IPS DF 6.9 (cell line): Measurements from ENCODE around the gene MMS19.

ENCODE experiments used
- DNase-seq: peaks from one replicate; pipeline ENCODE4 v3.0.0-alpha.2; 2013; ENCODE audit warnings: low read depth, low spot score
- H3K27ac ChIP-seq: one replicate; pipeline ENCODE4 v1.5.1; 2013; ENCODE audit warnings: low read length, control low read depth
- H3K27me3 ChIP-seq: 2 replicates; pipeline ENCODE4 v1.6.1; 2013; ENCODE audit warnings: mild to moderate bottlenecking, low read length; ENCODE audit not compliant: control insufficient read depth, insufficient read depth
- H3K36me3 ChIP-seq: 2 replicates; pipeline ENCODE4 v1.6.1; 2013; ENCODE audit warnings: low read length; ENCODE audit not compliant: control insufficient read depth, insufficient read depth
- H3K4me1 ChIP-seq: 2 replicates; pipeline ENCODE4 v1.6.1; 2013; ENCODE audit warnings: low read length; ENCODE audit not compliant: control insufficient read depth, insufficient read depth
- H3K4me3 ChIP-seq: 2 replicates; pipeline ENCODE4 v1.5.1; 2013; ENCODE audit warnings: mild to moderate bottlenecking, low read length
- H3K9me3 ChIP-seq: 2 replicates; pipeline ENCODE4 v1.6.1; 2013; ENCODE audit warnings: low read length, inconsistent platforms; ENCODE audit not compliant: control insufficient read depth, insufficient read depth
- WGBS: extraction: QIAGEN DNeasy Blood & Tissue Kit; methylation state at CpG from one replicate; pipeline ENCODE4 v1.1.7; 2013; ENCODE audit warnings: mixed read lengths, missing lambda C conversion rate; ENCODE audit not compliant: insufficient read length, insufficient coverage; 5-methylcytosine and 5-hydroxymethylcytosine counted together

The MMS19 gene

GRCh38 chr10:97451605-97452004 lies 46.6 kb downstream of the MMS19 start:
- no peaks in the 10 kb centered on the region for H3K27me3 ChIP-seq
- no peak overlapping the region for H3K27ac ChIP-seq
- H3K4me1 ChIP-seq, result no peaks in the 10 kb centered on the region
- no peak for DNase-seq
- H3K36me3 ChIP-seq, result peaks cover 8% of the 10 kb centered on the region; the same call in 1 of the 2 replicates
- H3K9me3 ChIP-seq, result no peaks in the 10 kb centered on the region
- H3K4me3 ChIP-seq, result no peak overlapping the region
- WGBS, result no CpG with 5 or more reads among the region's 17 CpGs

GRCh38 chr10:97450828-97451227 lies 47.4 kb downstream of the MMS19 start:
- Histone ChIP-seq H3K36me3 (peaks cover 7% of the 10 kb centered on the region; the same call in 1 of the 2 replicates), H3K9me3 (no peaks in the 10 kb centered on the region), H3K4me1 (no peaks in the 10 kb centered on the region), H3K27ac (no peak overlapping the region), H3K27me3 (no peaks in the 10 kb centered on the region), H3K4me3 (no peak overlapping the region)
- WGBS, result no CpG with 5 or more reads among the region's 2 CpGs
- DNase-seq, result no peak

DNA sequence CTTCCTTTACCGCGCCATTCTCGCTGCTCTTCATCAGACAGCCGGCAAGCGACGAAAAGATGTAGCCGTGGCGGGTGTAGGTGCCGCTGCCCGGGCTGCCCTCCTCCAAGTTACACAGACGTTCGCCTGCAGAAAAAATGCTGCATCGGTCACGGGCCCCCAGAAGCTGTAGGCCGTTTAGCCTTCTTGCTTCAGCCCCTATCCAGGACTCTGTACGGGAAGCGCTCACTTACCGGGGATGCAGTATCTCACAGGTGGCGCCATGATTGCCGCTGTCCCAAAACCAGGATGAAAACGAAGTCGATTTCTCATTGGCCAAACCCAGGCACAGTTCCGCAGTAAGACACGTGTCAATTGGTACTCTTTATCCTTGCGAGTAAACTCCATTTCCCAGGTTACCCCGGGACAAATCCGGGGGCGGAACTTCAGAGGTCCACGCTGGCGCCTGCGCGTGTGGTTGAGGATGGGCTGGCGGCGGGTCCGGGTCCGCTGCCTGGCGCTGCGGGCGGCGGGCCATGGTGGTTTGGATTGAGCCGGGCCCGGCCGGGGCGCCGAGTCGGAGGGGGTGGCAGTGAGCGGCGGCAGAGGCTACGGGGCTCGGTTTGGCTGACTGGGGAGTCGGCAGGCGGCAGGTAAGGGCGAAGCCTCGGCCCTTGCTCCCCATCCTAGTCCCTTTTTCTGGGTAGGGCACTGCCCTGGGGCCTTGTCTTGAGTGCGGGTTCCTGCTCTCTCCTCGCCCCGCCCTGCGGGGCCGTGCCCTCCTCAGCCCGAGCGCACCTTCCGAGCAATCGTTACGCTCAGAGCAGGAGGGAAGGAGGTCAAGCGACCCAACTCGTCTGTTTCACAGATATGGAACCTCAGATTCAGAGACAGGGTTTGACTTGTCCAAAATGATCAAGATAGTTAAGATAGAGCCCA lies 52.2 kb downstream of the MMS19 start, which contains the start of the genes EXOSC1 and ZDHHC16:
EXOSC1 (minus strand) TSS at position 285 of the 918 bp plus-strand sequence; CDS start at position 264, 21 bp downstream.
ZDHHC16 (plus strand) TSS at position 454 of the 918 bp plus-strand sequence. CDS start 5,501 bp downstream, outside the sequence.
- Histone ChIP-seq H3K4me1 (no peaks in the 10 kb centered on the region), H3K36me3 (no peaks in the 10 kb centered on the region), H3K4me3 (peak within 1 kb of the TSS; percentile 73), H3K27me3 (no peaks in the 10 kb centered on the region), H3K9me3 (no peaks in the 10 kb centered on the region), H3K27ac (no peak within 1 kb of the TSS)
- DNase-seq, result peak; percentile 89
- no CpG with 5 or more reads among the region's 66 CpGs for WGBS

DNA sequence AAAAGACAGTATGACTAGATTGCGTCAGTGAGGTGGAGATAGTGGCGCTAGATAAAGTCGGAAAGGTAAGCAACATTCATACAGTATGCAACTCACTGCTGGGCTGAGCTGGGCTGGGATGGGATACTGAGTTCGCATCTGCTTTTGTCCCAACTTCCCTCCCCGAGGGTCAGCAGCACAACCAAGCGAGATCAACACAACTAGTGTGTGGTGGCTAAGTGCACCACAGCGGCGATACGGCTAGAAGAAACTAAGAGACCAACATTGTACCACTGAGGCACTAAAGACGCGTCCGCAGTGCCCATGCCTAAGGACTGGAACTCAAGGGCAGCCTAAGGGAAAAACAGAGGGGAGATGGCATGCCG lies 52.9 kb downstream of the MMS19 start:
- WGBS, result no CpG with 5 or more reads among the region's 13 CpGs
- Histone ChIP-seq H3K27me3 (no peaks in the 10 kb centered on the region), H3K36me3 (no peaks in the 10 kb centered on the region), H3K4me1 (no peaks in the 10 kb centered on the region), H3K27ac (no peak overlapping the region), H3K9me3 (no peaks in the 10 kb centered on the region), H3K4me3 (peak overlapping the region; percentile 73)
- no peak for DNase-seq

DNA sequence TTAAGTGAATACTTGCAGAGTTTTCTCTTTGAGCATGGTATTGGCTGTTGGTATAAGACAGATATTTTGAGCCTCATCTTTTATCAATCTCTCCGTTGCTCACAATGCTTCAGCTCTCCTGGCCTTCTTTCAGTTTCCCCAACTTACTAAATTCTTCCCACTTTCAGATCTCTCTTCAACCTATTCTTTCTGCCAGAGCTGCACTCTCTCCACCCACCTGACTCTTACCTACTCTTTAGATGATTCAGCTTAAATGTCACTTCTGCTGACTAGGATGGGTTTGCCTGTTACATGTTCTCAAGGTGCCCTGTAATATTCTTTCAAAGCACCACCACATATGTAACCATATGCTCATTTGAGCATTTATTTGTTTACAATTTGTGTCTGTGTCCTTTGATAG lies 54.0 kb downstream of the MMS19 start:
- no peak for DNase-seq

GRCh38 chr10:97442277-97442676 lies 55.9 kb downstream of the MMS19 start:
- H3K36me3 ChIP-seq, result peaks cover 4% of the 10 kb centered on the region; the same call in 1 of the 2 replicates
- no peak overlapping the region for H3K27ac ChIP-seq
- DNase-seq, result no peak
- H3K4me3 ChIP-seq, result no peak overlapping the region
- no peaks in the 10 kb centered on the region for H3K9me3 ChIP-seq
- no peaks in the 10 kb centered on the region for H3K27me3 ChIP-seq
- no peaks in the 10 kb centered on the region for H3K4me1 ChIP-seq
- WGBS, result no CpG with 5 or more reads among the region's 1 CpG

More for the DNA sequence above, 54.0 kb downstream of the MMS19 start:
- WGBS, result no CpG with 5 or more reads among the region's 1 CpG
- Histone ChIP-seq H3K4me1 (no peaks in the 10 kb centered on the region), H3K27me3 (no peaks in the 10 kb centered on the region), H3K4me3 (no peak overlapping the region), H3K36me3 (no peaks in the 10 kb centered on the region; the same call in 1 of the 2 replicates), H3K9me3 (no peaks in the 10 kb centered on the region), H3K27ac (no peak overlapping the region)

- DNase-seq, result no peak
- no peak overlapping the region for H3K27ac ChIP-seq
- 100% methylated on average over 3 of the region's 6 CpGs for WGBS
- no peak overlapping the region for H3K4me3 ChIP-seq
- no peaks in the 10 kb centered on the region for H3K4me1 ChIP-seq
- H3K27me3 ChIP-seq, result no peaks in the 10 kb centered on the region
- peaks cover 27% of the 10 kb centered on the region; the same call in 1 of the 2 replicates for H3K36me3 ChIP-seq
- no peaks in the 10 kb centered on the region for H3K9me3 ChIP-seq
Measured at GRCh38 chr10:97435211-97435610, 63.0 kb downstream of the MMS19 start.

DNA sequence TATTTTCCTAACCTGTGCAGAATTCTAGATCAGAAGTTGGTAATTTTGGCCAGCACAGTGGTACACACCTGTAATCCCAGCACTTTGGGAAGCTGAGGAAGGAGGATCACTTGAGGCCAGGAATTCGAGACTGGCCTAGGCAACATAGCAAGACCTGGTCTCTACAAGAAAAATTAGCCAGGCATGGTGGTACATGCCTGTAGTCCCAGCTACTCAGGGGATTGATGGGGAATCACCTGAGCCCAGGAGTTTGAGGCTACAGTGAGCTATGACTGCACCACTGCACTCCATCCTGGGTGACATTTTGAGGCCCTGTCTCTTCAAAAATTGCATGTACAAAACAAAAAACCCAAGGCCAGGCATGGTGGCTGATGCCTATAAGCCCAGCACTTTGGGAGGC lies 63.7 kb downstream of the MMS19 start:
- H3K4me3 ChIP-seq, result no peak overlapping the region
- H3K9me3 ChIP-seq, result no peaks in the 10 kb centered on the region
- DNase-seq, result no peak
- no CpG with 5 or more reads among the region's 1 CpG for WGBS
- H3K27me3 ChIP-seq, result no peaks in the 10 kb centered on the region
- no peak overlapping the region for H3K27ac ChIP-seq
- H3K4me1 ChIP-seq, result no peaks in the 10 kb centered on the region
- peaks cover 27% of the 10 kb centered on the region; the same call in 1 of the 2 replicates for H3K36me3 ChIP-seq

- DNase-seq, result no peak
- Histone ChIP-seq H3K36me3 (peaks cover 27% of the 10 kb centered on the region; the same call in 1 of the 2 replicates), H3K27me3 (no peaks in the 10 kb centered on the region), H3K27ac (no peak overlapping the region), H3K9me3 (no peaks in the 10 kb centered on the region), H3K4me1 (no peaks in the 10 kb centered on the region), H3K4me3 (no peak overlapping the region)
Measured at GRCh38 chr10:97434055-97434454, 64.2 kb downstream of the MMS19 start.

- Histone ChIP-seq H3K27me3 (no peaks in the 10 kb centered on the region), H3K27ac (no peak overlapping the region), H3K4me1 (peaks cover 2% of the 10 kb centered on the region; the same call in 1 of the 2 replicates), H3K36me3 (peaks cover 14% of the 10 kb centered on the region; the same call in 1 of the 2 replicates), H3K9me3 (no peaks in the 10 kb centered on the region), H3K4me3 (no peak overlapping the region; the same call in 1 of the 2 replicates)
- DNase-seq, result no peak
- no CpG with 5 or more reads among the region's 4 CpGs for WGBS
Measured at GRCh38 chr10:97428572-97428981, 69.6 kb downstream of the MMS19 start.
